CD4-positive, alpha-beta T cell (primary cell): ENCODE measurements around the gene RAPGEF4. TPM values are rescaled to one million over a fixed set of nuclear protein-coding genes. Genes with fewer than 3 reads are reported as not detected.

Experiments used
- ATAC-seq: fragments of 200-7000 bp; cut with Tn5 transposase; one replicate; pipeline ENCODE4 v1.10.0; 2022; ENCODE audit warnings: mild to moderate bottlenecking; ENCODE audit not compliant: poor library complexity
- CTCF ChIA-PET: fragments of 350-600 bp; sonication (Branson Sonifier 250); formaldehyde crosslinking; loops from one replicate; lab custom pipeline; 2021; ENCODE audit warnings: antibody characterized with exemption, inconsistent platforms; lab: Charles Lee
- POLR2A ChIA-PET: fragments of 350-600 bp; sonication (Branson Sonifier 250); formaldehyde crosslinking; loops from one replicate; lab custom pipeline; 2021; ENCODE audit warnings: antibody characterized with exemption, inconsistent platforms; lab: Charles Lee
- DNase-seq, 14 experiments: peaks; one replicate each; pipeline ENCODE4 v3.0.0-alpha.2; 2013 to 2020; ENCODE audit warnings: mixed read lengths in 2 of 14
- H3K27ac ChIP-seq, 2 donors: one replicate each; pipeline versions ENCODE4 v1.5.1 to v1.7.0; 2013; ENCODE audit warnings: low read length in 2 of 2, low read depth in 1 of 2, mild to moderate bottlenecking in 1 of 2
- H3K27me3 ChIP-seq, 2 experiments: 1 replicate in 1 of 2; 2 replicates in 1 of 2; pipeline versions ENCODE4 v1.6.1 to v1.7.0; 2013; ENCODE audit warnings: low read length in 2 of 2, control low read depth in 1 of 2, mild to moderate bottlenecking in 1 of 2, moderate library complexity in 1 of 2; ENCODE audit not compliant: insufficient read depth in 2 of 2, control insufficient read depth in 1 of 2
- H3K36me3 ChIP-seq: one replicate; pipeline ENCODE4 v1.6.1; 2013; ENCODE audit warnings: low read length, control low read depth; ENCODE audit not compliant: insufficient read depth
- H3K4me1 ChIP-seq: one replicate; pipeline ENCODE4 v1.6.1; 2013; ENCODE audit warnings: low read length, control low read depth; ENCODE audit not compliant: insufficient read depth
- H3K4me3 ChIP-seq: one replicate; pipeline ENCODE4 v1.5.1; 2013; ENCODE audit warnings: mild to moderate bottlenecking, low read length, moderate library complexity
- H3K9me3 ChIP-seq, 2 experiments: 1 replicate in 1 of 2; 2 replicates in 1 of 2; pipeline versions ENCODE4 v1.6.1 to v1.7.0; 2013; ENCODE audit warnings: low read length in 2 of 2, mild to moderate bottlenecking in 2 of 2, control low read depth in 1 of 2, moderate library complexity in 1 of 2; ENCODE audit not compliant: control insufficient read depth in 1 of 2, insufficient read depth in 1 of 2
- H3K27ac Mint-ChIP-seq: one replicate; pipeline ENCODE4 v1.8.0; 2020; ENCODE audit warnings: mixed read lengths
- H3K27me3 Mint-ChIP-seq: one replicate; pipeline ENCODE4 v1.8.0; 2021; ENCODE audit warnings: mixed read lengths
- H3K36me3 Mint-ChIP-seq: one replicate; pipeline ENCODE4 v1.8.0; 2021; ENCODE audit warnings: low read depth, mixed read lengths
- H3K4me1 Mint-ChIP-seq: one replicate; pipeline ENCODE4 v1.8.0; 2021; ENCODE audit warnings: low read depth, mixed read lengths
- H3K4me3 Mint-ChIP-seq: one replicate; pipeline ENCODE4 v1.8.0; 2020; ENCODE audit warnings: mild to moderate bottlenecking, mixed read lengths
- H3K9me3 Mint-ChIP-seq: one replicate; pipeline ENCODE4 v1.8.0; 2020; ENCODE audit warnings: mixed read lengths
- intact Hi-C, 2 experiments: fragments of 100-400 bp; cut with DNase I in 1 of 2; cut with micrococcal nuclease in 1 of 2; formaldehyde crosslinking; loops; one replicate each; pipeline versions ENCODE4 v1.15.1 to v1.9.0; 2023 to 2025; cut with DNase I, micrococcal nuclease
- total RNA-seq, 174 experiments: library from RNA in 2 of 174; stranded (reverse) in 2 of 174; gene quantifications; one replicate each; pipeline ENCODE4 v1.2.3 and lab custom pipeline; 2021 to 2026
- TF ChIP-seq, protein P1 (sequence below): fragments of 200-600 bp; IDR thresholded peaks from one replicate; pipeline ENCODE4 v1.8.0; 2022; ENCODE audit warnings: antibody characterized with exemption, mild to moderate bottlenecking

RAPGEF4 gene
- total RNA-seq, 2 experiments from 2014 or later, result 0.69 to 0.73 TPM

DNA sequence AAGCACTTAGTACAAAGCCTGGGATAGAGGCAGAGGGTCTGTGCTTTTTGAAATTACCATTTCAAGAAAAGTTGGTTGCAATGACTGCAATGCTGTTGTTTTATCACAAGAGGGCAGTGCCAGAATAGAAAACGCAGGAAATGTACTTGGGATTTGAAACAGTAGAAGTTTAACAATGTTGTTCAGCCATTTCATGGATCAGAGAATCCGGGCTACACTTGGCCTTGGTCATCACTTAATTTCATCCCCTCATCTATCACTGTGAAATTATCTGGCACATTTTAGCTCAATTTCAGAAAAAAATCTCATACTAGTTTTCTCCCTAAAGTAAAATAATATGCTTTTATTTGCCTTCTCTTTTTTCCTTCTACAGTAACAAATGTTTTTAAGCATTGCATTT lies 70.8 kb downstream of the RAPGEF4 start:
- Histone ChIP-seq H3K4me1 (peaks cover 3% of the 10 kb centered on the region), H3K36me3 (no peaks in the 10 kb centered on the region), H3K27ac (no peak overlapping the region), H3K9me3 (peaks cover 4 to 12% of the 10 kb centered on the region in 2 experiments), H3K27me3 (no peaks in the 10 kb centered on the region), H3K4me3 (no peak overlapping the region)
- Mint-ChIP-seq H3K27me3 (peaks cover 5% of the 10 kb centered on the region), H3K4me1 (peaks cover 7% of the 10 kb centered on the region), H3K36me3 (no peaks in the 10 kb centered on the region), H3K9me3 (peaks cover 2% of the 10 kb centered on the region), H3K27ac (no peak overlapping the region), H3K4me3 (no peak overlapping the region)
- DNase-seq (peak in 4 of 14 experiments; percentile 5 to 35 (median 24)), ATAC-seq (no peak)
- ChIA-PET POLR2A (no interaction called here), CTCF (interaction anchor here (1.0 kb wide), 1 partner anchor 10 kb away, joined by 3 read pairs; no protein-coding TSS in a partner anchor)
- TF ChIP-seq, protein P1, sequence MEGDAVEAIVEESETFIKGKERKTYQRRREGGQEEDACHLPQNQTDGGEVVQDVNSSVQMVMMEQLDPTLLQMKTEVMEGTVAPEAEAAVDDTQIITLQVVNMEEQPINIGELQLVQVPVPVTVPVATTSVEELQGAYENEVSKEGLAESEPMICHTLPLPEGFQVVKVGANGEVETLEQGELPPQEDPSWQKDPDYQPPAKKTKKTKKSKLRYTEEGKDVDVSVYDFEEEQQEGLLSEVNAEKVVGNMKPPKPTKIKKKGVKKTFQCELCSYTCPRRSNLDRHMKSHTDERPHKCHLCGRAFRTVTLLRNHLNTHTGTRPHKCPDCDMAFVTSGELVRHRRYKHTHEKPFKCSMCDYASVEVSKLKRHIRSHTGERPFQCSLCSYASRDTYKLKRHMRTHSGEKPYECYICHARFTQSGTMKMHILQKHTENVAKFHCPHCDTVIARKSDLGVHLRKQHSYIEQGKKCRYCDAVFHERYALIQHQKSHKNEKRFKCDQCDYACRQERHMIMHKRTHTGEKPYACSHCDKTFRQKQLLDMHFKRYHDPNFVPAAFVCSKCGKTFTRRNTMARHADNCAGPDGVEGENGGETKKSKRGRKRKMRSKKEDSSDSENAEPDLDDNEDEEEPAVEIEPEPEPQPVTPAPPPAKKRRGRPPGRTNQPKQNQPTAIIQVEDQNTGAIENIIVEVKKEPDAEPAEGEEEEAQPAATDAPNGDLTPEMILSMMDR, result peak; percentile 84
- intact Hi-C loops, result loop anchor here (1.0 to 2.0 kb wide), 4 partner anchors 125 to 404 kb away; no protein-coding TSS in a partner anchor

DNA sequence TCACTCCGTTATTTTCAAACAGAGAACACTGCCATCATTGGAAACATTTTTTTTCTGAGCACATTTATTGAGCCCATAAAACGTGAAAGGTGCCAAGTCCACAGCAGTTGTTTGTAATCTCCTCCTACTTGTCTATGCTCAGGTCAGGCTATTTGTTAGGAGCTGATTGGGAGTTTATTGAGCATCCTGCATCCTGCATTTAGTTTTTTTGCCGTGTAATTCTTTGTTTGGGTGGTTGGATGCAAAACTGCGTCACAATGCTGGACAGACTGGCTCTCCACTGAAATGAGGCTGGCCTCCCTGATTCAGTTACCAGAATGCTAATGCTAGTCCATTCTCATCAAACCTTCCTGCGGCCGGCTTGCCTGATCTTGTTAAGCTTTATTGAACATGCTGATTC lies 71.4 kb downstream of the RAPGEF4 start:
- peaks cover 5% of the 10 kb centered on the region for H3K27me3 Mint-ChIP-seq
- H3K27me3 ChIP-seq, result no peaks in the 10 kb centered on the region
- no peaks in the 10 kb centered on the region for H3K36me3 Mint-ChIP-seq
- intact Hi-C loops, result loop anchor here (1.0 to 2.0 kb wide), 4 partner anchors 124 to 403 kb away; no protein-coding TSS in a partner anchor
- no peak for DNase-seq
- H3K4me3 ChIP-seq, result no peak overlapping the region
- ChIA-PET CTCF (interaction anchor here (1.0 kb wide), 1 partner anchor 11 kb away, joined by 3 read pairs; no protein-coding TSS in a partner anchor), POLR2A (no interaction called here)
- H3K36me3 ChIP-seq, result no peaks in the 10 kb centered on the region
- H3K4me3 Mint-ChIP-seq, result no peak overlapping the region
- peaks cover 9% of the 10 kb centered on the region for H3K4me1 Mint-ChIP-seq
- peaks cover 3% of the 10 kb centered on the region for H3K4me1 ChIP-seq
- no peak overlapping the region for H3K27ac ChIP-seq
- TF ChIP-seq, protein P1, result no peak
- H3K27ac Mint-ChIP-seq, result no peak overlapping the region
- peaks cover 2% of the 10 kb centered on the region for H3K9me3 Mint-ChIP-seq
- no peak for ATAC-seq
- H3K9me3 ChIP-seq, result peaks cover 4 to 8% of the 10 kb centered on the region in 2 experiments

DNA sequence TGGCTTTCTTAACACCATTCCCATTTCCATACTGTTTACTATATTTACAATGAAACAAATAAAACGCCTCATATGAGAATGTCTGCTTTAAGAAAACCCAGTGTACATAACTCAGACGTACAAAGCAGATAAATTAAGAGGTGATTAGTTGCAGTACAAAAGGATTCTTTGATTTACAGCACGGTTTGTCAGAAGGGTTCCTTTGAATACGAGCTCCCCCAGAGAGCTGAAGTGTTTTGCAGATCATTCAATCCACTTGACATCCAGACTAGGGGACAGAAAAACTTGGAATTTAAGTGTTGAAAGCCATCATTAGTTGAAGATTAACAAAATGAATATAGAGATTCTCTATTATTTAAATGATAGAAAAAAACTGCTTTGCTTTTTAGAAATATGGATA lies 72.5 kb downstream of the RAPGEF4 start:
- TF ChIP-seq, protein P1, result no peak
- intact Hi-C loops, result no loop called here
- POLR2A ChIA-PET, result no interaction called here

More for the DNA sequence above, 72.5 kb downstream of the RAPGEF4 start:
- Histone ChIP-seq H3K9me3 (peaks cover under 1 to 3% of the 10 kb centered on the region in 2 experiments), H3K4me1 (peaks cover 3% of the 10 kb centered on the region), H3K36me3 (no peaks in the 10 kb centered on the region), H3K27ac (no peak overlapping the region), H3K4me3 (no peak overlapping the region), H3K27me3 (no peaks in the 10 kb centered on the region)
- Mint-ChIP-seq H3K9me3 (peaks cover 2% of the 10 kb centered on the region), H3K4me1 (peaks cover 9% of the 10 kb centered on the region), H3K27ac (no peak overlapping the region), H3K4me3 (no peak overlapping the region), H3K36me3 (no peaks in the 10 kb centered on the region), H3K27me3 (peaks cover 5% of the 10 kb centered on the region)
- ATAC-seq (no peak), DNase-seq (no peak)
- CTCF ChIA-PET, result no interaction called here
